RKO (cell line): Measurements from ENCODE around the gene SMIM9.

Experiments
- DNase-seq: peaks from one replicate; pipeline ENCODE4 v3.0.0-alpha.2; 2016; ENCODE audit warnings: low spot score

Gene SMIM9

DNA sequence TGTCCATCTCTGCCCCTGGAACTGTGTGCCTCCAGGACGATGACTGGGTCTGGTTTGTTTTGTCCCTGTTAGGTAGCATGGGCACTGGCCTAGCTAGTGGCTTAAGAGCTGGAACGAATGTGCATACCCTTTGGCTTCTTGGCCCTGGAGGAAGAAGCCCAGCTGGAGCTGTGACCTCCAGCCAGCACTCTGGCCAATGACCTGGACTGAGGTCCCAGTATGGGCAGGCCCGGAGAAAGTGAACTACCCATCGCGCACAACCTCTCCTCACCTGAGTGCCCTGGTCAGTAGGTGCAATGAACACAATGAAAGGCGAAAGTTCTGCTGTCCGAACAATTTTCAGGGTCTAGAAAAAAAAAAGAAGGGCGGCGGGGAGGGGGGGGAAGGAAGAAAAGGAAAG, 53.5 kb downstream of the SMIM9 start:
- DNase-seq, result no peak

DNA sequence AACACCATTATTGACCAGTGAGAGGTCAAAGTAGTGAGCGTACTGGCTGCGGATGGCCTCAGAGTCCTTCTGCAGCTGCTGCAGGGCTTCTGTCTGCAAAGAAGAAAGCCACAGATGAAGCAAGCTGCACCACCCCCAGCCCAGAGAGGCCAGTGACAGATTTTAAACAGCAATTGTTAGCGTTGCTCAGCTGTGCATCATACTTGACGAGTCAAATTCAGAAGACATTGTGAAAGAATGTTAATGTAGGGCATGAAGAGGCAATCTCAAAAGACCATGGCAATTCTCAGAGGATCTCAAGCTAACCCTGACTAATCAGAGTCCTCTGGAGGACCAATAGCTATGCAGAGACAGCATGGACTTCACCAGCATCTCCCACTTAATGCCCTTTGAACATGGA, 55.2 kb downstream of the SMIM9 start:
- DNase-seq, result peak; percentile 31

DNA sequence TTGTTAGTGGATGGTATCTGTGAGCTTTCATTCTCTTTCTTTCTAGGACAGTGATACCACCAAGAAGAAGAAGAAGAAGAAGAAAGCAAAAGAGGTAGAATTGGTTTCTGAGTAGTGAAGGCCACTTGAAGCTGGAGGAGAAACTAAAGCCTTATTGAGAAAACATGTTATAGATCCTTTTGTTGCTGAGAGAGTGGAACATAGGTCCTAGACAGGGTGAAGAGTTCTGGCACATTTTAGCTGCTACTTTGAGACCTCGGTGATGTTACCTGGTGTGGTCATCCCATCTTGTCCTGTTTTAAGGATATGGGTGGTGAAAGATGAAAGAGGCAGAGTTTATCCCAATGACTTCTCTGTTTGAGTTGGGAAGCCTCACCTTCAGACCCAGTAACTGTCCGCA, 57.7 kb downstream of the SMIM9 start:
- no peak for DNase-seq

DNA sequence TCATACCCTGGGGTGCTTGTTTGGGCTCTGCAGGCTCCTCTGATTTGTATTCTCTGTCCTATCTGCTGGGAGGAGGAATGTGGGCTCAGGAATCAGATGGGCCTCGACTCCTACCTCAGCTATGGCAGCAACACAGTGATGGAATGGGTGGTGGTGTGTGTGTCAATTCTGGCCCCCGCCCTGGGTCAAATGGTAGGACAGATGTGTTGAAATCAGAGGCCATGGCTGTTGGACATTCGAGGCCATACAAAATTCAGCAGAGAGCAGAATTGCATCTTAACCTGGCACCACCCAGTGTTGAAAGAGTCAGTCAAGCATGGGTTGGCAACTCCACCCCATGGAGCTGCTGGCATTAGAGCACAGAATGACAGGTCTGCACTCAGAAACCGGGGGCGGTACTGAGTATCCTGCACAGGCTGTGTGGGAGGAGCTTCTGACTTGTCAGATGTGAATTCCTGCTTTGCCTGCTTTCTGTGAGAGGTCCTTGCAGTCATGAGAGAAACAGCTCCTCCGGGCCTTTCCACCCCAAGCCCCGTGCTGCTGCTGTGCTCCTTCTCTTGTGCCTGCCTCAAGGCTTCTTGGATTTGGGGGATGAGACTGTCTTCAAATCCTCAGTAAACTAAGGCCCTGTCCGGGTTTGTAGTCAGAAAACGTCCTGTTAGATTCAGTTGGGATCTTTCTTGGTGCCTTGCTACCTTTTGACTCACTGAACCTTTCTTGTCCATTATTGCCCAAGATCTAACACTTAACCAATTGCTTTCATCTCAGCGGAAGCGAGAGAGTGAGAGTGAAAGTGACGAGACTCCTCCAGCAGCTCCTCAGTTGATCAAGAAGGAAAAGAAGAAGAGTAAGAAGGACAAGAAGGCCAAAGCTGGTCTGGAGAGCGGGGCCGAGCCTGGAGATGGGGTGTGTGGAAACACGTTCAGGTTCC, 58.8 kb downstream of the SMIM9 start:
- DNase-seq, result peak; percentile 53

DNA sequence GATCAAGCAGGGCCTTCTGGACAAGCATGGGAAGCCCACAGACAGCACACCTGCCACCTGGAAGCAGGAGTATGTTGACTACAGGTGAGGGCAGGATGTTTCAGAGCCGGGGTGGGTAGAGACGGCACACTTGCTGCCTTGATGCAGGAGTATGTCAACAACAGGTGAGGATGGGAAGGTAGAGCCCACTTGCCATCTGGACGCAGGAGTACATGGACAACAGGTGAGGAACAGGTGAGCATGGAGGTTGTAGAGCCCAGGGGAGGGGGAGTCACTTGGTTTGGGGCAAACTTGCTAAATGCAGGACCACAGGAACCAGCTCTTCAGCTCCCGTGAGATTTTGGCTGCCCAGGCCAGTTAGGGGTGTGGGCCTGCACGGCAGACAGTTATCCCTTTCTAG, 59.8 kb downstream of the SMIM9 start:
- no peak for DNase-seq
